A549 (cell line): ENCODE measurements around the gene ARAP3.

Experiments
- CHD4 ChIP-seq: fragments of 200-600 bp; sonication (generic); IDR thresholded peaks from 2 replicates; pipeline ENCODE4 v1.6.1; 2016; ENCODE audit warnings: antibody characterized with exemption, mild to moderate bottlenecking, borderline replicate concordance
- EP300 ChIP-seq, 2 experiments: fragments of >200 bp; sonication (Bioruptor Twin); formaldehyde crosslinking; IDR thresholded peaks; 2 replicates in 1 of 2; 3 replicates in 1 of 2; pipeline ENCODE4 v1.6.1; 2016 to 2017
- ESRRA ChIP-seq: fragments of 150-350 bp; IDR thresholded peaks from 2 replicates; pipeline ENCODE4 v1.6.1; 2014; ENCODE audit warnings: mild to moderate bottlenecking, low read length, borderline replicate concordance
- KDM1A ChIP-seq: fragments of 200-600 bp; sonication (generic); IDR thresholded peaks from 2 replicates; pipeline ENCODE4 v1.6.1; 2016; ENCODE audit warnings: low read depth, mild to moderate bottlenecking
- RCOR1 ChIP-seq: fragments of 150-350 bp; IDR thresholded peaks from 2 replicates; pipeline ENCODE4 v1.6.1; 2014; ENCODE audit warnings: antibody characterized with exemption, low read length, low read depth
- ZSCAN20 ChIP-seq: fragments of 250-450 bp; sonication (Bioruptor Pico); IDR thresholded peaks from 2 replicates; pipeline ENCODE4 v1.8.0; 2022; ENCODE audit warnings: mild to moderate bottlenecking, moderate library complexity
- TF ChIP-seq, protein P1 (sequence below): fragments of 450-650 bp; IDR thresholded peaks from 2 replicates; pipeline ENCODE4 v1.6.1; 2014; ENCODE audit warnings: antibody characterized with exemption
- TF ChIP-seq, protein P2 (sequence below): fragments of >200 bp; sonication (Bioruptor Twin); formaldehyde crosslinking; IDR thresholded peaks from 3 replicates; pipeline ENCODE4 v1.5.1; 2016
- TF ChIP-seq, protein P3 (sequence below): fragments of 200-600 bp; sonication (generic); IDR thresholded peaks from 2 replicates; pipeline ENCODE4 v1.6.1; 2016; ENCODE audit warnings: antibody characterized with exemption, mild to moderate bottlenecking, moderate library complexity
- TF ChIP-seq, protein P4 (sequence below): IDR thresholded peaks from 2 replicates; pipeline ENCODE4 v1.6.1; 2012
- TF ChIP-seq, protein P5 (sequence below): fragments of 150-350 bp; IDR thresholded peaks from 2 replicates; pipeline ENCODE4 v1.6.1; 2014; ENCODE audit warnings: low read depth, mild to moderate bottlenecking, low read length

DNA sequence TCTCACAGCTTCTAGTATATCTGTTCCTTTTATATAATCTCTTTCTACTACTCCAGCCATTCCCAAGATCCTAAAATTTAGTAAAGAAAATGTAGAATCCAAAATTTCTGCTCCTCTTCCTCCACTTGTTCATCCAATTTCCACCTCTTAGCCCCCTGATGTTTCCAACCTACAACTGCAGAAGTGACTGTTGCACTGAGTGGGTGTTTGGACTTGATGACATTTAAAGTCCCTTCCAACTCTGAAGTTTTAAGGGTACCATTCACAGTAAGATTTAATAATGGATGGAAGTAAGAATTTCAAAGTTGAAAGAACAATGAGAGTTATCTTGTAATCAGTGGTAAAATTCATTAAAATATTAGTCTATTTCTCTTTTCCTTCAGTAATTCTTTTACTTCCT, 68.7 kb downstream of the ARAP3 start:
- no peak for TF ChIP-seq CHD4
- TF ChIP-seq, protein P1, sequence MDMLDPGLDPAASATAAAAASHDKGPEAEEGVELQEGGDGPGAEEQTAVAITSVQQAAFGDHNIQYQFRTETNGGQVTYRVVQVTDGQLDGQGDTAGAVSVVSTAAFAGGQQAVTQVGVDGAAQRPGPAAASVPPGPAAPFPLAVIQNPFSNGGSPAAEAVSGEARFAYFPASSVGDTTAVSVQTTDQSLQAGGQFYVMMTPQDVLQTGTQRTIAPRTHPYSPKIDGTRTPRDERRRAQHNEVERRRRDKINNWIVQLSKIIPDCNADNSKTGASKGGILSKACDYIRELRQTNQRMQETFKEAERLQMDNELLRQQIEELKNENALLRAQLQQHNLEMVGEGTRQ: no peak
- no peak for TF ChIP-seq EP300 (IDR thresholded peaks at IDR 0.05)
- TF ChIP-seq, protein P2, sequence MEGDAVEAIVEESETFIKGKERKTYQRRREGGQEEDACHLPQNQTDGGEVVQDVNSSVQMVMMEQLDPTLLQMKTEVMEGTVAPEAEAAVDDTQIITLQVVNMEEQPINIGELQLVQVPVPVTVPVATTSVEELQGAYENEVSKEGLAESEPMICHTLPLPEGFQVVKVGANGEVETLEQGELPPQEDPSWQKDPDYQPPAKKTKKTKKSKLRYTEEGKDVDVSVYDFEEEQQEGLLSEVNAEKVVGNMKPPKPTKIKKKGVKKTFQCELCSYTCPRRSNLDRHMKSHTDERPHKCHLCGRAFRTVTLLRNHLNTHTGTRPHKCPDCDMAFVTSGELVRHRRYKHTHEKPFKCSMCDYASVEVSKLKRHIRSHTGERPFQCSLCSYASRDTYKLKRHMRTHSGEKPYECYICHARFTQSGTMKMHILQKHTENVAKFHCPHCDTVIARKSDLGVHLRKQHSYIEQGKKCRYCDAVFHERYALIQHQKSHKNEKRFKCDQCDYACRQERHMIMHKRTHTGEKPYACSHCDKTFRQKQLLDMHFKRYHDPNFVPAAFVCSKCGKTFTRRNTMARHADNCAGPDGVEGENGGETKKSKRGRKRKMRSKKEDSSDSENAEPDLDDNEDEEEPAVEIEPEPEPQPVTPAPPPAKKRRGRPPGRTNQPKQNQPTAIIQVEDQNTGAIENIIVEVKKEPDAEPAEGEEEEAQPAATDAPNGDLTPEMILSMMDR: no peak
- no peak for TF ChIP-seq KDM1A
- TF ChIP-seq ZSCAN20 (CRISPR knock-in tag): no peak
- TF ChIP-seq, protein P3, sequence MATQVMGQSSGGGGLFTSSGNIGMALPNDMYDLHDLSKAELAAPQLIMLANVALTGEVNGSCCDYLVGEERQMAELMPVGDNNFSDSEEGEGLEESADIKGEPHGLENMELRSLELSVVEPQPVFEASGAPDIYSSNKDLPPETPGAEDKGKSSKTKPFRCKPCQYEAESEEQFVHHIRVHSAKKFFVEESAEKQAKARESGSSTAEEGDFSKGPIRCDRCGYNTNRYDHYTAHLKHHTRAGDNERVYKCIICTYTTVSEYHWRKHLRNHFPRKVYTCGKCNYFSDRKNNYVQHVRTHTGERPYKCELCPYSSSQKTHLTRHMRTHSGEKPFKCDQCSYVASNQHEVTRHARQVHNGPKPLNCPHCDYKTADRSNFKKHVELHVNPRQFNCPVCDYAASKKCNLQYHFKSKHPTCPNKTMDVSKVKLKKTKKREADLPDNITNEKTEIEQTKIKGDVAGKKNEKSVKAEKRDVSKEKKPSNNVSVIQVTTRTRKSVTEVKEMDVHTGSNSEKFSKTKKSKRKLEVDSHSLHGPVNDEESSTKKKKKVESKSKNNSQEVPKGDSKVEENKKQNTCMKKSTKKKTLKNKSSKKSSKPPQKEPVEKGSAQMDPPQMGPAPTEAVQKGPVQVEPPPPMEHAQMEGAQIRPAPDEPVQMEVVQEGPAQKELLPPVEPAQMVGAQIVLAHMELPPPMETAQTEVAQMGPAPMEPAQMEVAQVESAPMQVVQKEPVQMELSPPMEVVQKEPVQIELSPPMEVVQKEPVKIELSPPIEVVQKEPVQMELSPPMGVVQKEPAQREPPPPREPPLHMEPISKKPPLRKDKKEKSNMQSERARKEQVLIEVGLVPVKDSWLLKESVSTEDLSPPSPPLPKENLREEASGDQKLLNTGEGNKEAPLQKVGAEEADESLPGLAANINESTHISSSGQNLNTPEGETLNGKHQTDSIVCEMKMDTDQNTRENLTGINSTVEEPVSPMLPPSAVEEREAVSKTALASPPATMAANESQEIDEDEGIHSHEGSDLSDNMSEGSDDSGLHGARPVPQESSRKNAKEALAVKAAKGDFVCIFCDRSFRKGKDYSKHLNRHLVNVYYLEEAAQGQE: no peak
- no peak for TF ChIP-seq ESRRA
- TF ChIP-seq, protein P4, sequence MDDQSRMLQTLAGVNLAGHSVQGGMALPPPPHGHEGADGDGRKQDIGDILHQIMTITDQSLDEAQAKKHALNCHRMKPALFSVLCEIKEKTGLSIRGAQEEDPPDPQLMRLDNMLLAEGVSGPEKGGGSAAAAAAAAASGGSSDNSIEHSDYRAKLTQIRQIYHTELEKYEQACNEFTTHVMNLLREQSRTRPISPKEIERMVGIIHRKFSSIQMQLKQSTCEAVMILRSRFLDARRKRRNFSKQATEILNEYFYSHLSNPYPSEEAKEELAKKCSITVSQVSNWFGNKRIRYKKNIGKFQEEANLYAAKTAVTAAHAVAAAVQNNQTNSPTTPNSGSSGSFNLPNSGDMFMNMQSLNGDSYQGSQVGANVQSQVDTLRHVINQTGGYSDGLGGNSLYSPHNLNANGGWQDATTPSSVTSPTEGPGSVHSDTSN: no peak
- TF ChIP-seq, protein P5, sequence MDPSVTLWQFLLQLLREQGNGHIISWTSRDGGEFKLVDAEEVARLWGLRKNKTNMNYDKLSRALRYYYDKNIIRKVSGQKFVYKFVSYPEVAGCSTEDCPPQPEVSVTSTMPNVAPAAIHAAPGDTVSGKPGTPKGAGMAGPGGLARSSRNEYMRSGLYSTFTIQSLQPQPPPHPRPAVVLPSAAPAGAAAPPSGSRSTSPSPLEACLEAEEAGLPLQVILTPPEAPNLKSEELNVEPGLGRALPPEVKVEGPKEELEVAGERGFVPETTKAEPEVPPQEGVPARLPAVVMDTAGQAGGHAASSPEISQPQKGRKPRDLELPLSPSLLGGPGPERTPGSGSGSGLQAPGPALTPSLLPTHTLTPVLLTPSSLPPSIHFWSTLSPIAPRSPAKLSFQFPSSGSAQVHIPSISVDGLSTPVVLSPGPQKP: no peak
- TF ChIP-seq RCOR1: no peak
